ENCODE results near the gene EGLN1.

The EGLN1 gene

GRCh38 chr1:231315887-231316286 lies 106.2 kb downstream of the EGLN1 start (continued):
- TF ChIP-seq ZNF521 (tag by site-specific recombination; IDR thresholded peaks at IDR 0.05) (no peak), ZNF121 (tag by site-specific recombination; IDR thresholded peaks at IDR 0.05) (peak; percentile 99), PRDM6 (tag by site-specific recombination; IDR thresholded peaks at IDR 0.05) (no peak), ZNF837 (tag by site-specific recombination; IDR thresholded peaks at IDR 0.05) (no peak), ZNF596 (tag by site-specific recombination; IDR thresholded peaks at IDR 0.05) (no peak), KLF17 (tag by site-specific recombination; IDR thresholded peaks at IDR 0.05) (0 out of 2 replicates have a peak, but pooled peaks have one; percentile 24), ZBTB48 (tag by site-specific recombination; IDR thresholded peaks at IDR 0.05) (peak; percentile 51), ZNF514 (tag by site-specific recombination; IDR thresholded peaks at IDR 0.05) (no peak), RBAK (tag by site-specific recombination; IDR thresholded peaks at IDR 0.05) (no peak), ZNF394 (tag by site-specific recombination; IDR thresholded peaks at IDR 0.05; ENCODE audit: borderline replicate concordance) (no peak), SP7 (tag by site-specific recombination; IDR thresholded peaks at IDR 0.05) (peak; percentile 38; the same call in 1 of the 2 replicates), KLF1 (tag by site-specific recombination; IDR thresholded peaks at IDR 0.05) (no peak), EGR2 (tag by site-specific recombination; IDR thresholded peaks at IDR 0.05; ENCODE audit: low read depth) (no peak), ZNF426 (tag by site-specific recombination; IDR thresholded peaks at IDR 0.05) (no peak), ZNF138 (tag by site-specific recombination; IDR thresholded peaks at IDR 0.05; ENCODE audit: borderline replicate concordance) (no peak), PBX3 (CRISPR knock-in tag; IDR thresholded peaks at IDR 0.05) (no peak), ZNF677 (tag by site-specific recombination; IDR thresholded peaks at IDR 0.05) (no peak), ZSCAN5A (tag by site-specific recombination; IDR thresholded peaks at IDR 0.05) (no peak), OVOL3 (tag by site-specific recombination; IDR thresholded peaks at IDR 0.05) (no peak), ZSCAN23 (tag by site-specific recombination; IDR thresholded peaks at IDR 0.05) (no peak), TSHZ1 (tag by site-specific recombination; IDR thresholded peaks at IDR 0.05; ENCODE audit: borderline replicate concordance) (no peak; the same call in 1 of the 2 replicates), ZNF692 (tag by site-specific recombination; IDR thresholded peaks at IDR 0.05) (0 out of 2 replicates have a peak, but pooled peaks have one; percentile 40), ZNF391 (tag by site-specific recombination; IDR thresholded peaks at IDR 0.05; ENCODE audit: borderline replicate concordance, low read depth) (no peak; the same call in 1 of the 2 replicates), ZSCAN30 (tag by site-specific recombination; IDR thresholded peaks at IDR 0.05) (peak; percentile 32; the same call in 1 of the 2 replicates), ZNF423 (tag by site-specific recombination; IDR thresholded peaks at IDR 0.05) (peak; percentile 77), GLIS1 (tag by site-specific recombination; IDR thresholded peaks at IDR 0.05) (peak; percentile 60), ZNF580 (tag by site-specific recombination; IDR thresholded peaks at IDR 0.05) (no peak), OSR2 (tag by site-specific recombination; IDR thresholded peaks at IDR 0.05) (peak; percentile 49), KLF7 (tag by site-specific recombination; IDR thresholded peaks at IDR 0.05; ENCODE audit: borderline replicate concordance) (no peak), ZNF335 (tag by site-specific recombination; conservative IDR thresholded peaks at IDR 0.05) (peak; percentile 52), ZNF302 (tag by site-specific recombination; IDR thresholded peaks at IDR 0.05; ENCODE audit: low read depth) (no peak)
